Measurements from ENCODE around the gene NRG3.

Gene NRG3

GRCh38 chr10:82757901-82758300, 882.9 kb downstream of the NRG3 start:
- DNase-seq (ENCODE audit: low read depth in 1 of 2, low spot score in 1 of 2) = no peak
- no peak overlapping the region for H3K27ac ChIP-seq (replicated peaks)
- TF ChIP-seq REST (IDR thresholded peaks at IDR 0.05; ENCODE audit: insufficient replicate concordance, low read depth) (no peak), GABPA (IDR thresholded peaks at IDR 0.05; ENCODE audit: low read depth) (no peak), POLR2AphosphoS5 (IDR thresholded peaks at IDR 0.05; ENCODE audit: low read depth) (no peak), SPI1 (IDR thresholded peaks at IDR 0.05; ENCODE audit: borderline replicate concordance, low read depth) (no peak), CTCF (IDR thresholded peaks at IDR 0.05; ENCODE audit: insufficient read depth, low read length) (no peak)
- no peaks in the 10 kb centered on the region for H3K27me3 ChIP-seq (ENCODE audit: insufficient read depth, poor library complexity, severe bottlenecking)
- H3K4me3 ChIP-seq (replicated peaks; ENCODE audit: insufficient read depth, low read length) = no peak overlapping the region

GRCh38 chr10:82759050-82759449, 884.1 kb downstream of the NRG3 start:
- H3K27me3 ChIP-seq (ENCODE audit: insufficient read depth, poor library complexity, severe bottlenecking) = no peaks in the 10 kb centered on the region
- no peak overlapping the region for H3K27ac ChIP-seq (replicated peaks)
- H3K4me3 ChIP-seq (replicated peaks; ENCODE audit: insufficient read depth, low read length) = no peak overlapping the region
- no peak for TF ChIP-seq CTCF (IDR thresholded peaks at IDR 0.05; ENCODE audit: insufficient read depth, low read length)
- TF ChIP-seq REST (IDR thresholded peaks at IDR 0.05; ENCODE audit: insufficient replicate concordance, low read depth) = no peak
- TF ChIP-seq GABPA (IDR thresholded peaks at IDR 0.05; ENCODE audit: low read depth) = no peak
- TF ChIP-seq SPI1 (IDR thresholded peaks at IDR 0.05; ENCODE audit: borderline replicate concordance, low read depth) = no peak
- TF ChIP-seq POLR2AphosphoS5 (IDR thresholded peaks at IDR 0.05; ENCODE audit: low read depth) = no peak
- no peak for DNase-seq (ENCODE audit: low read depth in 1 of 2, low spot score in 1 of 2)

- TF ChIP-seq CTCF (IDR thresholded peaks at IDR 0.05; ENCODE audit: insufficient read depth, low read length) = no peak
- no peak for TF ChIP-seq SPI1 (IDR thresholded peaks at IDR 0.05; ENCODE audit: borderline replicate concordance, low read depth)
- TF ChIP-seq POLR2AphosphoS5 (IDR thresholded peaks at IDR 0.05; ENCODE audit: low read depth) = no peak
- TF ChIP-seq REST (IDR thresholded peaks at IDR 0.05; ENCODE audit: insufficient replicate concordance, low read depth) = no peak
- no peak for TF ChIP-seq GABPA (IDR thresholded peaks at IDR 0.05; ENCODE audit: low read depth)
- no peak overlapping the region for H3K27ac ChIP-seq (replicated peaks)
These were observed 887.6 kb downstream of the NRG3 start for GRCh38 chr10:82762641-82763040.

More at GRCh38 chr10:82762641-82763040, 887.6 kb downstream of the NRG3 start:
- no peak for DNase-seq (ENCODE audit: low read depth in 1 of 2, low spot score in 1 of 2)
- H3K27me3 ChIP-seq (ENCODE audit: insufficient read depth, poor library complexity, severe bottlenecking) = no peaks in the 10 kb centered on the region
- H3K4me3 ChIP-seq (replicated peaks; ENCODE audit: insufficient read depth, low read length) = no peak overlapping the region
